Thoracic aorta (tissue), 2 donors: ENCODE measurements around the gene TBC1D1. TPM values are rescaled to one million over a fixed set of nuclear protein-coding genes. Genes with fewer than 3 reads are reported as not detected.
"Not testable (repeated sequence)": the region's sequence is repeated elsewhere in the genome, so short reads cannot be mapped to it uniquely, and the experiment has no call there.

Source experiments
- ATAC-seq: fragments of 150-250 bp; one replicate; pipeline ENCODE4 v1.8.0; 2017; ENCODE audit warnings: low read depth; ENCODE audit not compliant: insufficient number of reproducible peaks, low FRiP score
- DNase-seq: peaks from one replicate; pipeline ENCODE4 v3.0.0-alpha.2; 2020; ENCODE audit warnings: low spot score
- H3K27ac ChIP-seq, 2 donors: fragments of 200-600 bp; sonication (generic); 1 replicate in 1 of 2; 2 replicates in 1 of 2; pipeline ENCODE4 v1.5.1; 2016; ENCODE audit warnings: mild to moderate bottlenecking in 2 of 2, moderate library complexity in 2 of 2
- H3K27me3 ChIP-seq: fragments of 200-600 bp; sonication (generic); replicated peaks from 2 replicates; pipeline ENCODE4 v1.6.0; 2016; ENCODE audit warnings: mild to moderate bottlenecking; ENCODE audit not compliant: insufficient read depth
- H3K36me3 ChIP-seq: fragments of 200-600 bp; sonication (generic); one replicate; pipeline ENCODE4 v1.5.1; 2016
- H3K4me1 ChIP-seq, 2 donors: fragments of 200-600 bp; sonication (generic); 1 replicate in 1 of 2; 2 replicates in 1 of 2; pipeline versions ENCODE4 v1.5.1 to v1.6.0; 2016; ENCODE audit warnings: low read depth in 2 of 2, mild to moderate bottlenecking in 1 of 2; ENCODE audit not compliant: control insufficient read depth in 1 of 2
- H3K4me3 ChIP-seq: fragments of 200-600 bp; sonication (generic); 2 replicates; pipeline ENCODE4 v1.5.1; 2016; ENCODE audit warnings: mild to moderate bottlenecking
- H3K9me3 ChIP-seq: fragments of 200-600 bp; sonication (generic); 2 replicates; pipeline ENCODE4 v1.5.1; 2016
- CTCF ChIP-seq: fragments of 200-600 bp; sonication (generic); IDR thresholded peaks from one replicate; pipeline ENCODE4 v1.5.1; 2019; ENCODE audit warnings: antibody characterized with exemption
- total RNA-seq, 2 donors: library from RNA; depleted of rRNA; stranded (reverse); fragments of >200 nt; gene quantifications; one replicate each; pipeline versions ENCODE4 v1.1.0 to v1.2.3, GENCODE V29; 2016

TBC1D1 gene
- total RNA-seq, 2 donors from 2014 or later, result 152 to 206 TPM

GRCh38 chr4:37910091-37910486 lies 19.2 kb downstream of the TBC1D1 start:
- no peaks in the 10 kb centered on the region for H3K36me3 ChIP-seq
- H3K27ac ChIP-seq, result peak overlapping the region in 1 of 2 donors; percentile 88
- DNase-seq, result no peak
- no peak for TF ChIP-seq CTCF
- no peak for ATAC-seq
- H3K4me3 ChIP-seq, result no peak overlapping the region
- peaks cover 17 to 60% of the 10 kb centered on the region in 2 donors for H3K4me1 ChIP-seq
- no peaks in the 10 kb centered on the region for H3K27me3 ChIP-seq
- no peaks in the 10 kb centered on the region for H3K9me3 ChIP-seq

GRCh38 chr4:37914539-37914938 lies 23.7 kb downstream of the TBC1D1 start:
- Histone ChIP-seq H3K27ac (no peak overlapping the region), H3K36me3 (no peaks in the 10 kb centered on the region), H3K9me3 (no peaks in the 10 kb centered on the region), H3K4me3 (no peak overlapping the region), H3K4me1 (peaks cover 7 to 40% of the 10 kb centered on the region in 2 donors), H3K27me3 (no peaks in the 10 kb centered on the region)
- TF ChIP-seq CTCF, result no peak
- DNase-seq (no peak), ATAC-seq (no peak)

GRCh38 chr4:37917388-37917787 lies 26.5 kb downstream of the TBC1D1 start:
- ATAC-seq, result no peak
- no peak overlapping the region for H3K4me3 ChIP-seq
- H3K36me3 ChIP-seq, result no peaks in the 10 kb centered on the region
- DNase-seq, result no peak
- H3K27me3 ChIP-seq, result no peaks in the 10 kb centered on the region
- TF ChIP-seq CTCF, result no peak
- H3K27ac ChIP-seq, result no peak overlapping the region
- H3K4me1 ChIP-seq, result peaks cover 0 to 14% of the 10 kb centered on the region in 2 donors
- no peaks in the 10 kb centered on the region for H3K9me3 ChIP-seq

- Histone ChIP-seq H3K4me1 (peaks cover 0 to 11% of the 10 kb centered on the region in 2 donors), H3K36me3 (no peaks in the 10 kb centered on the region), H3K4me3 (no peak overlapping the region), H3K9me3 (no peaks in the 10 kb centered on the region), H3K27ac (no peak overlapping the region), H3K27me3 (no peaks in the 10 kb centered on the region)
- ATAC-seq, result no peak
- no peak for TF ChIP-seq CTCF
- no peak for DNase-seq
Measured at GRCh38 chr4:37918653-37919052, 27.8 kb downstream of the TBC1D1 start.

GRCh38 chr4:37922328-37922727 lies 31.4 kb downstream of the TBC1D1 start:
- ATAC-seq, result no peak

GRCh38 chr4:37923089-37923488 lies 32.2 kb downstream of the TBC1D1 start:
- DNase-seq, H3K36me3 ChIP-seq, H3K27me3 ChIP-seq, H3K27ac ChIP-seq, H3K9me3 ChIP-seq, ATAC-seq, H3K4me3 ChIP-seq, H3K4me1 ChIP-seq: not testable (repeated sequence)

More at GRCh38 chr4:37922328-37922727, 31.4 kb downstream of the TBC1D1 start:
- Histone ChIP-seq H3K27me3 (no peaks in the 10 kb centered on the region), H3K36me3 (no peaks in the 10 kb centered on the region), H3K4me3 (no peak overlapping the region), H3K27ac (no peak overlapping the region), H3K9me3 (no peaks in the 10 kb centered on the region), H3K4me1 (peaks cover 0 to 7% of the 10 kb centered on the region in 2 donors)
- TF ChIP-seq CTCF, result no peak
- no peak for DNase-seq
